Measurements from ENCODE around the gene UTP25.
"Not testable (repeated sequence)": the region's sequence is repeated elsewhere in the genome, so short reads cannot be mapped to it uniquely, and the experiment has no call there.

Gene UTP25, protein sequence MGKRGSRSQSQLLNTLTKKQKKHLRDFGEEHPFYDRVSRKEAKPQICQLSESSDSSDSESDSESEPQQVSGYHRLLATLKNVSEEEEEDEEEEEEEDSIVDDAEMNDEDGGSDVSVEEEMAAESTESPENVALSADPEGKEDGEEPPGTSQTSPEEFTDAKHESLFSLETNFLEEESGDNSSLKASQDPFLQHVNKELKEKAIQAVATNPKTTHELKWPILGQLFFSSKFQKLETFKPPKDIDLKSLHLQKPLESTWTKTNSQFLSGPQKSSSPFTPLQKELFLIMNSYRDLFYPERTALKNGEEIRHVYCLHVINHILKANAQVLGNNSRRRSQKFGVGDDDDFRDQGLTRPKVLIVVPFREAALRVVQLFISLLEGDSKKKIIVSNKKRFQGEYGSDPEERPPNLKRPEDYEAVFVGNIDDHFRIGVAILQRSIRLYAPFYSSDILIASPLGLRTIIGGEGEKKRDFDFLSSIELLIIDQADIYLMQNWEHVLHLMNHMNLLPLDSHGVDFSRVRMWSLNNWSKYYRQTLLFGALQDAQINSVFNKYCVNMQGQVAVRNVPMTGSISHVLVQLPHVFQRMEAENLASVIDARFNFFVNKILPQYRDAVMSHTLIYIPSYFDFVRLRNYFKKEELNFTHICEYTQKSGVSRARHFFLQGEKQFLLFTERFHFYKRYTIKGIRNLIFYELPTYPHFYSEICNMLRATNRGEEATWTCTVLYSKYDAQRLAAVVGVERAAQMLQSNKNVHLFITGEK

DNA sequence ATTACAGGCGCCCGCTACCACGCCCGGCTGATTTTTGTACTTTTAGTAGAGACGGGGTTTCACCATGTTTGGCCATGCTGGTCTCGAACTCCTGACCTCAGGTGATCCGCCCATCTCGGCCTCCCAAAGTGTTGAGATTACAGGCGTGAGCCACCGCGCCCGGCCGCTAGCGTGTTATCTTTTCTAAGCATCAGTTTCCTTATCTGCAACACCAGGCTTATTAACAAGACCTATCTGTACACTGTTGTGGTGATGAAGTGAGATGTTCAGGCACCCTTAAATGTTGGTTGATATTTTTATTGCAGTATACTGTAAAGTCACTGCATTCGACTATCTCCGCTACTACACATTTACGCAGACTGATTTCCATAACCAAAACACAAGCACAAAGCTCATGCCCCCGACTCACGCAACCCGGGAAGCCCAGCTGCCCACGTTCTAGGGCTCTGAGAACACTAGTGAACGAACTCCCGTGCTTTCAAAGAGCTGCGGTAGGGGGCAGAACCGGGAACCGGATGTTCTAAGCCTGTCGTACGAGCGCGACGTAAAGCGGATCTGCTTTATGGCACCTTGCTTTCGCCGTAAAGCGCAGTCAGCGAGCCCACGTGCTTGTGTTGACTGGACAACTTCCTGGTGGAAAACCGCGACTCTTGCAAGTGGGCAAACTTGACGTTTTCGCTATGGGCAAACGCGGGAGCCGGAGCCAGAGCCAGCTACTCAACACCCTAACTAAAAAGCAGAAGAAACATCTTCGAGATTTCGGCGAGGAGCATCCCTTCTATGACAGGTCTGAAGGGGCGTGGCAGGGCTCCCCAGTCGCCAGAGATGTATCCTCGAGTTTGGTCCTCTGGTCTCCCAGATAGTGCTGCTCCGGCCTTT, at the start of gene UTP25:
Gene UTP25, plus strand, starts transcription at position 589 of the 879 bp plus-strand sequence. Its CDS starts 92 bp downstream, at position 681.
- peak; percentile 95 for DNase-seq

DNA sequence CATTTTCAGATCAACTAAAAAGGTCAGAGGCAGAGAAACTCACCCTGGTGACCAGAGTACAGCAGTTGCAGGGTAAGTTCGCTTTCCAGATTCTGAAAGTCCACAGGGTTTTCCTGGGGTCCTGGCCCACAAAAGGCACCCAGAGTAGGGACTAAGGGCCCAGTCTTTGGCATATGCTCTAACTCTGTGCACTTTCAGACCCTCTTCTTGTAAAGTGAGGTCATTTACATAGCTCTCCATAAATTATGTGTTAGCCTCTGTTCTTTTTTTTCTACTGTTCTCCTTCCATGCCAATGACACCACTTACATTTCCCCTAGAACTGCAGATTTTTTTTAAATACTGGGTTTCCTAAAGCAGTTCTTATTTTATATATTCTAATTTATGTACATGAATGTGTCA, 49.7 kb upstream of the UTP25 start:
- no peak for DNase-seq

DNA sequence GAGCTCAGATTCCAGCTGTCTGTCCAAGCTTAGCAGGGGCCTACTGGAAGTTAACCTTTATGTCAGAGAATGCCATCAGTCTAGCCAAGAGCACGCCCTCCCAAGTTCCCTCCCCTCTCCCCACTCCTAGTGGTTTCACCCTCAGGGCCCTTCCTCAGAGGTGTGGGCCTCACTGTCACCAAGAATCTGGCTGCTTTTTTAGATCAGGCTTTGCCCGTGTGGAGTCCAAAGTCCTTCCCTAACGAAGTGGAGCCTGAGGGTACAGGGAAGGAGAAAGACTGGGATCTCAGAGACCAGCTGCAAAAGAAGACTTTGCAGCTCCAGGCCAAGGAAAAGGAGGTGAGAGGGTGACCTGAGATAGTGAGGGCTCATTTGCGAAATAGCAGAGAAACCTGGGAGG, 47.5 kb upstream of the UTP25 start:
- no peak for DNase-seq

DNA sequence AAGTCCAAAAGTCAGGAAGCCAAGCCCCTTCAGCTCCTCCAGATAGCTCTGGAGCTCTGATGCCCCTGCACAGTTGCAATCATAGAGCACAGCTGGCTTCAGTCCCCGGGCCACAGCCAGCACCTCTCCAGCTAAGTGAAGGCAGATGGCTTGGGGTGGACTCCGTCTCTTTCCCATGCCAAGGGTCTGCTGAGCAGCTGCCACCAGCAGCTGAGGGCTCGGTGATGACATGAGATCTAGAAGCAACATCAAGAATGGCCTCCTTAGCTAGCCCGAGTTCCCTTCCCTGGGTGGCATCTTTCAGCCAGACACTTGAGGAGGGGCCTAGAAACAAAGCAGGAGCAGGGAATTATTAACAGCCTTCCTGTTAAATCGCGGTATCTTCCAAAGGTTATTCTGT, 44.4 kb upstream of the UTP25 start:
- DNase-seq = no peak

DNA sequence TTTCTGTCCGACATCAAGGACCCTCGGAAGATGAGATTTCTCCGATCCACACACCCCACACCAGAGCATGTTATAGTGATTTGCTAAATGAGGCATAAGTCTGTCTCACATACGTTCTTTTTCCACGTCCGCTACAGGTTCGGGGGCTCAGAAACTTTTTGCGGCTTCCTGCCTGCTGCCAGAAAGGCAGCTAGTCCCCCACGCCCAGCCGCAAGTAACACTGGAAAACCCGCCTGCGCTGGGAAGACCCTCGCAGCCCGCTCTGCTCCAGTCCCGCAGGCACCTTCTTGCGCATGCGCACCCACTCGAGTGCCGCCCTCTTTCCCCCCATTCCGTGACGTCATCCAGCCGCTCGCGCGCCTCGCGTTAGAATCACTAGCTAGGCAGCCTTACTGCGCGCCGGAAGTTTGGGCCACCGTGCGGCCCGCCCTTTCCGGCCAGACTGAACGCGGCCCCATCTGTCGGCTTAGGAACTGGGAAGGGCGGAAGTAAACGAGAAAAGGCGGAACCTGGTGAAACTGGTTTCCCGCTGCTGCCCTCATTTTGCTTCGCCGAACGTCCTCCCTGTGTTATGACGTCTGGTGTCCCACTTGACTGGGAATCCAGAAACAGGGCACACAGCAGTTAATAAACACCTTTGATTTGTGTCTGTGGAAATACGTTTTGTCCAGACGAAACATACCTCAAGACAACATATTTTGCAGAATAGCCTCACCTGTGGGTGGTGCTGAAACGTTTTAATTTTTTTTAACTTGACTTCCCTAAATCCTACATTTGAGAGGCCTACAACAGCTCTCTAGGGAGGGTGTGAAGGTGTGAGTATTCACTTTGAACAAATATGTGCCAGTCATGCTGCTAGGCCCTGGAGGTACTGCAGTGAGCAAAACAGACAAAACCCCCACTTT, 43.3 kb upstream of the UTP25 start, which contains the start of gene C1orf74:
Gene C1orf74, minus strand, starts transcription at position 295 of the 905 bp plus-strand sequence. CDS start 925 bp downstream, outside the sequence.
- peak; percentile 98 for DNase-seq

DNA sequence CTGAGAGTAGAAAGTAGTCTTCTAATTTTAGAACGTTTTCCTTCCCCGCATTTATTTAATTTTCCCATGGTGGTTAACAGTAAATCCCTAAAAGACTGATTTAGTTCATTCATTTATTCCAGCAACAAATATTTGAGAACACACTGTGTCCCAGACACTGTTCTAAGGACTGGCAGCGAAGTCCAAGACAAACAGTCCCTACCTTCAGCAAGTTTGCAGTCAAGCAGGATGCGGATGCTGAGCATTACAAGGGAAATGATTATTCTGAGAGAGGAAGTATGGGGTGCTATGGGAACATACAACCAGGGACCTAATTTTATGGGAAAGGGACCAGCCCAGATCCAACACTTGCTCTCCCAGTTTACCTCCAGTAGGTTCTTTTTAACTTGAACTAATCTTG, 42.2 kb upstream of the UTP25 start:
- DNase-seq = no peak

DNA sequence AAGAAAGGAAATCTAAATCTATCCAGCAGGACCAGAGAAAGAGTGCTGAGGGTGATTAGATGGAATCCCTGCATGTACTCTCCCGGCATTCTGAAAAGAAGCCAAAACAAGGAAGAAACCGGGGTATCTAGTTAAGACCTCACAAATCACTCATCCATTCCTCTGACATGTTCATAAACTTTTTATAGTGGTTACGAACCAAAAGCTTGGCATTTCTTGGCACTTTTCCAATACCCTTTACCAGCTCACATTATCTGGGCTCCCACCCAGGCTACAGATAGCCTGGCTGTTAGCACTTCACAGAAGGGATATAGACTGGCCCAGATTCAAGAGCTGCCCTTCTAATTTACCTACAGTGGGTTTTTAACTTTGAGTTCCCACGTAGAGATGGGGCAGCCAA, 41.6 kb upstream of the UTP25 start:
- DNase-seq = no peak

DNA sequence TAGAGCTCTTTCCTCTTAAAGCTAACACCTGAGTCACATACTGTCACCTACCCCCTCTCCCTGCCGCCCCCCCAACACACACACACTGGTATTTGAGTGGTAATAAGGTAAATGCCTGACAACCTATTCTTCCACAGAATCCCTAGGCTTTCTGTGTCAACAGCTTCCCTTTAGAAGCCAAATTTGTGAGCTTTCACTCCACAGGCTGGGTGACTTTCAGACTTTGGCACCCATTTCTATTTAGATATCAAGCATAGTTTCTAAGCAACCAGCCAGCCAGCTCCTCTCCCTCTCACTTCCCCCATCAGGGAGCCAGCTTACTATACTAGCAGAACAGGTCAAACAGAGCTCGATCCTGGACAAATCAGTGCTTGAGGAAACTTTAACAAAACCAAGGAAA, 40.2 kb upstream of the UTP25 start:
- DNase-seq = no peak

DNA sequence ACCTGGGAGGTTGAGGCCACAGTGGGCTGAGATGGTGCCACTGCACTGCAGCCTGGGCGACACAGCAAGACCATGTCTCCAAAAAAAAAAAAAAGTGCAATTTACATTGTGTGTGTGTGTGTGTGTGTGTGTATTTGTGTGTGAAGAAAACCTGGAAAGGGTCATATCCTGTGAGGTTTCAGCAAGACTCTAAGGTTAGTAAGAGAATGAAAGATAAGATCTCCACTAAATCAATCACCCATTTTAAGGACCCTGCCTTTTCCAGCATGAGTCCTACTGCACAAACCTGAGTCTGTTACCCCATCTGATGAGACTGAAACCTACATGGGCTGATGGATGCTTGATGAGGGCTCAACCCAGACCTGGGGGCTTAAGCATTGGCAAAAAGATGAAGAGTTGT, 38.5 kb upstream of the UTP25 start:
- DNase-seq = no peak

DNA sequence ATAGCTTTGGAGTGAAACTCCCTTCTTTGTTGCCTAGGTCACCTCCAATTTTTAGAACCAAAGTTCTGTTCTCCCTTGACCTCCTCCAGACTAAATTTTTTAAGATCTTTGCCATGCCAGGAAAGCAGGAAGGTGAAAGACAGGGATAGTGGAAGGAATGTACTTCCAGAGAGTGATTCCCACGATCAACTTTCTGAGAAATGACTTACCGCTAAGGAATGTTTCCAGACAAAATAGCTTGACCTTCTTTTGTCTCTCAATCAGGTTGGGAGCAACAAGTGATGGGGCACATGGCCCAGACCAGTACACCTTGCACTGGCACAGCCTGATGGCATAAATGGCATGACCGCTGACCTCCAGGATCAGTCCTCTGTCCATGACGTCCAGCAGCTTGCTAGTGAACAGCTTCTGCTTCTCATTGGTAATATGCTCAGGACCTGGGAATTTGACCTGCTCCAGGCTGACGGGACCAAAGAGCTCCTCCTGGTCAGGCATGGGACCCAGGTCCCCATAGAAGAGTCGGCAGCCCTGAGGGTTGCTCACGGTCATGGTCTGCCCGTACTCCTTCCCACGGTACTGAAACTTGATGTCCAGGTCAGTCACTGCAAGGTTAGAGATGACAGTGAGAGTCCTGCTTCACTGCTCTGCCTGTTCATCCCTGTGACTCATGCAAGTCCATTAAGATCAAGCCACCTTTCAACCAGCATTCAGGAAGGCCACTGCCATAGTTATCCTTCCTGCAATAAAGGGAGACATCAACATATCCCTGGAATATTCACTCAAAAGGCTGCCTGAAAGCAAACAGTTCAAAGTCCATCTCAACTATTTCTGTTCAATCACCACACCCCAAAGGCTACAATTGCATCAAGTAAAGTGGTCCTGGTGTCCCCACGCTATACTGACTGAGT, 37.2 kb upstream of the UTP25 start:
- no peak for DNase-seq

DNA sequence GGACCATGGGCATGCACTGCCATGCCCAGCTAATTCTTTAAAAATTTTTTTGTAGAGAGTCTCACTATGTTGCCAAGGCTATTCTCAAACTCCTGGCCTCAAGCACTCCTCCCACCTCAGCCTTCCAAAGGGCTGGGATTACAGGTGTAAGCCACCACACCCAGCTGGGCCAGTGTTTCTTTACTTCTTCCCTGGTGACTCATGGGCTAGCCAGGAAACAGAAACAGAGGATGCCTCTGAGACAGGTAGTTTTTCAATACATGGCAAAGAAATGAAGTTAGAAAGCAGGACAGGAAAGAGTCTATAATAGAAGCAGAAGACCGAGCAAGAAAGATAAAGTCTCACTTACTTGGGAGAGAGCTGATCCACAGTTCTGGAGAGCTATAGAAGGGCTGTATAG, 35.9 kb upstream of the UTP25 start:
- DNase-seq = no peak

DNA sequence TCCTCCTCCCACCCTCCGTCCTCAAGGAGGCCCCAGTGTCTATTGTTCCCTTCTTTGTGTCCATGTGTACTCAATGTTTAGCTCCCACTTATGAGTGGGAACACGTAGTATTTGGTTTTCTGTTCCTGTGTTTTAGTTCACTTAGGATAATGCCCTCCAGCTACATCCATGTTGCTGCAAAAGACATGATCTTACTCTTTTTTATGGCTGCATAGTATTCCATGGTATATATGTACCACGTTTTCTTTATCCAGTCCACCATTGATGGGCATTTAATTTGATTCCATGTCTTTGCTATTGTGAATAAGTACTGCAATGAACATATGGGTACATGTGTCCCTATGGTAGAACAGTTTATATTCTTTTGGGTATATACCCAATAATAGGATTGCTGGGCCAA, 34.1 kb upstream of the UTP25 start:
- DNase-seq = not testable (repeated sequence)

DNA sequence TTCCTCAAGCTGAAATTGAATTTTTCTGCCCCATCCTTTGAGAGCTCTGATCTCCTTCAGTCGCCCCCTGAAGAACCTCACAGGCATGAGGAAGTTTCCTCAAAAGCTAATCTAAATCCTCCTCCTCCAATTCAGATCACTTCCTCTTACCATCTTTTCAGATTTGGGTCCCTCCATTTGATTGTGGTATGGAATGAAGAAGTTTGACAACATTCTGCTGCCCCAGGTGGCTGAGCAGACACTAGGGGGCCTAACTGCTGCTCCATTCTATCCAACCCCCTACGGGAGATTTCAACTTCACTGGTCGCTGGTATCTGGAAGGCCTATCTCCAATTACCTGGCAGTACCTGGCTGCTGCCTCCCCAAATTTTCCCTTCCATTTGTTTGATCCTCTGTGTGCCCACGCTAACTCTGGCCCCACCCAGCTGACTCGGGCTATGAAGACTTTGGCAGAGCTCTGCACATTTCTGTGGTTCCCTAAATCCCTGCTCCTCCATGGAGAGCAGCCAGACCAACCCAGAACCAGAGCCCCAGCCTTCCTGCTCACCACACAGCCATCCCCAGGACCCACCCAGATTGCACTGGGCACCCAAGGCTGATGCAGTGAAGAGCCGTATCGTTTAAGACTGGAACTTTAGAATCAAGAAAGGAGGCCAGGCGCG, 29.7 kb upstream of the UTP25 start:
- no peak for DNase-seq

DNA sequence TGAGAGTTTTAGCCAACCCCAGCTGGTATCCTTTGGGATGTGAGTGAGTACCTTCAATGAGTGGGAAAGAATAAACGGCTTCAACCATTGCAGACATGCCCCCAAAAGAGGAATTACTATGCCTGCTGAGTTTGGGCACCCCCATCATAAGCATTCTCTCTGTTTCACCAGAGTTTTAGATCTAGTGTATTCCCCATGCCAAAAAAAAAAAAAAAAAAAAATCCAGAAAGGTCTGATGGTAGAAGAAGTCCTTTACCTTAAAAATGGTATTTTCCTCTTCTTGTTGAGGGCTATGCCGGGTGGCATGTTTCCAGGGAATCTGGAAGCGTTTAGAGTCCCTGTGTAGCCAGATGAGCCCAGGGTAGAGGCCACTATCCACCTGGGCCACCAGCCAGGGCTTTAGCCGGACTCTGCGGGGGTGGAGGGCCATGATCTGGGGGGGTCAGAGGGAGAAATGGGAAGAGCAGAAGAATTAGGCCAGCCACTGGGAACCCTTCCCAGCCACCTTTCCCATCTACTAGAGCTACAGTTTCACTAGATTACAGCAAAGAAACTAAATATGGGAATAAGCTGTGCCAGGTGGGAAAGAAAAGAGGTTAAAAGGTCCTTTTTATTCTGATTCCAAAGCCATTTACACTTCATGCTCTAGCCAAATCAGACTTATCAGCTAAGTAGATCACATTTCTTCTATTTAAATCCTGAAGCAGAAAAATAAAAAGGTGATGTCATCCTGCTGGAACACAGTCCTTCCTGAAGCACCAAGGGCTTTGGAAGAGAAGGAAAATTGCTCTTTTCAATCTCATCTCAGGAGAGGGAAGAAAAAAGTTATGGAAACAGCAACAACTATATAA, 26.6 kb upstream of the UTP25 start:
- DNase-seq = no peak

DNA sequence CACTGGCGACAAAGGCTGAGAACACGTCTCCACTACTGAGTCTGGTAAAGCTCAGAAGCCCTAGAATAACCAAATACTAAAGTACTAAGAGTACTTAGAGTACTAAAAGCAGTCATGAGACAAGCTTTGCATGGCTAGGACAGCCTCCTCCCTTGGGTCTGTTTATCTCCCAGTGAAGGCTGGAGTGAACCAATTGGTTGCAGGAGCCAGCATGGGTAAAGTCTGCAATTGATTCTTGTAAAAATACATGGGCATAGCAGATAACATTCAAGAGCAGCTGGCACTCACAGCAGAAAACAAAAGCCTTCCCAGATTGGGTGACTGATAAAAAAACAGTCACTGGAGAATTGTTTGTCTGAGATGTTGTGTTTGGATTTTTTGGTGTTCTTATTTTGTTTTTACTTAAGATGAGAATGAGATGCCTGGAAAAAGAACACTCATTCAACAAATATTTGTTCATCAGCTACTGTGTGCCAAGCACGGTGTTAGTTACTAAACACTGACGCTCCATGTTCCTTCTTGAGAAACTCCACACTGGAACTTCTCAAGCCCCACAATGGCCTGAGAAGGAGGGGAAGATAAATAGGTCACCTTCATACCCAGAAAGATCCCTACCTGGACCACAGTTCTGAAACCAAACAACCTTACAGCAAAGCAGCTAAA, 25.5 kb upstream of the UTP25 start:
- no peak for DNase-seq

DNA sequence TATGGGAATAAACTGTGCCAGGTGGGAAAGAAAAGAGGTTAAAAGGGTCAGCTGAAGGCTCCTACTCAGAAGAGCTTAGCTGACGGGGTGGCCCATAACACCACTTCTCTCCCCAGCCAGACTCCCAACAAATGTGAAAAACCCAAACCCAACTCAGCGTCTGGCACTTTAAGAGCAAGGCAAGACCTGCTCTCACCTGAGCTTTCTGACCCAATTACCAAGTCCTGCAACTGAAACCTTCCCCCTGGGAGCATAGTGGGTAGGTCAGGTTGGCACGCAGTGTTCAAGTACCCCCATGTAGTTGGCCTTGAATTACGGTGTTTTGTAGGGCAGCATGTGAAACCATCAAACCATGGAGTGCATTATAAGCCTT, 25.0 kb upstream of the UTP25 start:
- no peak for DNase-seq

DNA sequence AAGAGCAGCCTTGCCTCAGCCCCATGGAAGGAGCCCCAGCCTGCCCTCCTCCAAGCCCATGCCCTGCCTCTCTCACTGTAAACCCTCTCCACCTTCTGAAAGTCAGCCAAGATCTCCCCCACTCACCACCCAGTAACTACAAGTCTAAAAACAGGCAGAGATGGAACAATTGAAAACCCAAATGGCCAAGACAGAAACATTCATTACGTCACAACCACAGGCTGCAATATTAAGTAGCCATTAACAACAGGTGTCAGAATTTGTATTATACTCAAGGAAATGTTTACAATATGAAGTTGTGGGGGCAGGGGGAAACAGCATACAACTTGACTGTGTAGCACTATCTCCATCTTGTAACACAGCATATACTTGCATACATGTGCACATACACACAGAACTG, 24.2 kb upstream of the UTP25 start:
- no peak for DNase-seq

DNA sequence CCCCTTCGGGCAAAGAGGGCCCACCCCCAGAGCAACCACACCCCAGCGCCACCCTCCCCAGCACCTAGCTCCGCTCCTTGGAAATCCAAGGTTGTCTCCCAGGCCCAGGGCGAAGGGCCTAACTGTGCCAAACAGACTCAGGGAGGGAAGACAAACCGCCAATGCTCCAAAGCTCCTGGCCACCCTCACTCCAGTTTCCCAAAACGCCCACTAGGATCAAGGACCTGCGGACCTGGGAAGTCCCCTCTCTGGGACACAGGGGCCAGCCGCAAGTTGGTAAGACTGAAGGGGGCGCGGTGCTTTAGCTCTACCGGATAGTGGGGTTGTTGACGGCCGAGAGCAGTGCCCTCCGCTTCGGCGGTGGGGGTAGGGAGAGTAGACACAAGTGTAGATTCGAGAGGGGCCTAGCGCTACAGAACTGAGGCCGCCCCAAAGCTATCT, 22.4 kb upstream of the UTP25 start:
- DNase-seq = peak; percentile 33

Data from NCI-H510A treated with DMSO at 0.1 percent for 48 hours (cell line).